GM12892 (cell line): Measurements from ENCODE around the gene NRL.

Experiments
- POLR2A ChIP-seq: IDR thresholded peaks from 2 replicates; pipeline ENCODE4 v1.6.1; 2011; ENCODE audit warnings: low read depth, low read length, control low read depth
- POLR2AphosphoS5 ChIP-seq: IDR thresholded peaks from 2 replicates; pipeline ENCODE4 v1.6.1; 2011; ENCODE audit warnings: low read depth, low read length, control low read depth
- TAF1 ChIP-seq: IDR thresholded peaks from 2 replicates; pipeline ENCODE4 v1.6.1; 2011; ENCODE audit warnings: low read depth, mild to moderate bottlenecking, control low read depth, low read length, borderline replicate concordance

GRCh38 chr14:24115422-24116127, 826 bp upstream of the NRL start:
- TF ChIP-seq POLR2A (no peak), TAF1 (no peak), POLR2AphosphoS5 (no peak)
